ENCODE results near the gene FAM107B. TPM values are rescaled to one million over a fixed set of nuclear protein-coding genes. Genes with fewer than 3 reads are reported as not detected.
A peak's percentile ranks its signal among the peaks of the same experiment; 100 is the strongest.

The FAM107B gene
- total and polyA plus RNA-seq, 2 of the 13 experiments (the other 11 are each of a cell fraction or from before 2014, with no cell fraction given): 15.7 to 24.8 TPM

- no peak for TF ChIP-seq PRDM15 (CRISPR knock-in tag; IDR thresholded peaks at IDR 0.05)
- no peak for TF ChIP-seq ZBTB26 (CRISPR knock-in tag; IDR thresholded peaks at IDR 0.05; ENCODE audit: borderline replicate concordance)
- TF ChIP-seq ZNF784 (CRISPR knock-in tag; IDR thresholded peaks at IDR 0.05; ENCODE audit: borderline replicate concordance): peak; percentile 47; the same call in 1 of the 2 replicates
- TF ChIP-seq SOX13 (IDR thresholded peaks at IDR 0.05): 0 out of 2 replicates have a peak, but pooled peaks have one; percentile 30
- TF ChIP-seq SOX13 (CRISPR knock-in tag; conservative IDR thresholded peaks at IDR 0.05 in 1 of 2, IDR thresholded peaks at IDR 0.05 in 1 of 2): no peak
- no peak for TF ChIP-seq DDIT3 (CRISPR knock-in tag; IDR thresholded peaks at IDR 0.05)
- peak; percentile 35 for TF ChIP-seq XRCC5 (optimal IDR thresholded peaks at IDR 0.05; ENCODE audit: low read length)
- TF ChIP-seq ZNF17 (CRISPR knock-in tag; IDR thresholded peaks at IDR 0.05): no peak
- no peak for TF ChIP-seq ZNF292 (CRISPR knock-in tag; IDR thresholded peaks at IDR 0.05; ENCODE audit: borderline replicate concordance, low read depth)
- TF ChIP-seq ZNF547 (CRISPR knock-in tag; IDR thresholded peaks at IDR 0.05): 0 out of 2 replicates have a peak, but pooled peaks have one; percentile 49
- TF ChIP-seq IKZF5 (CRISPR knock-in tag; IDR thresholded peaks at IDR 0.05): 0 out of 2 replicates have a peak, but pooled peaks have one; percentile 28
- no peak for TF ChIP-seq ATAD3A (CRISPR knock-in tag; IDR thresholded peaks at IDR 0.05)
- no peak for TF ChIP-seq ZNF839 (CRISPR knock-in tag; IDR thresholded peaks at IDR 0.05; ENCODE audit: borderline replicate concordance)
- no peak for TF ChIP-seq ZNF558 (CRISPR knock-in tag; IDR thresholded peaks at IDR 0.05; ENCODE audit: borderline replicate concordance)
- peak; percentile 64 for TF ChIP-seq ZNF687 (CRISPR knock-in tag; IDR thresholded peaks at IDR 0.05)
- no peak for TF ChIP-seq MYNN (CRISPR knock-in tag; IDR thresholded peaks at IDR 0.05; ENCODE audit: low read depth)
- TF ChIP-seq ZNF883 (CRISPR knock-in tag; IDR thresholded peaks at IDR 0.05; ENCODE audit: not compliant biosample characterization): peak; percentile 26
Measured at GRCh38 chr10:14556285-14556956, 218.3 kb downstream of the FAM107B start (continued).
